ENCODE data around the gene COL25A1.

Gene COL25A1

DNA sequence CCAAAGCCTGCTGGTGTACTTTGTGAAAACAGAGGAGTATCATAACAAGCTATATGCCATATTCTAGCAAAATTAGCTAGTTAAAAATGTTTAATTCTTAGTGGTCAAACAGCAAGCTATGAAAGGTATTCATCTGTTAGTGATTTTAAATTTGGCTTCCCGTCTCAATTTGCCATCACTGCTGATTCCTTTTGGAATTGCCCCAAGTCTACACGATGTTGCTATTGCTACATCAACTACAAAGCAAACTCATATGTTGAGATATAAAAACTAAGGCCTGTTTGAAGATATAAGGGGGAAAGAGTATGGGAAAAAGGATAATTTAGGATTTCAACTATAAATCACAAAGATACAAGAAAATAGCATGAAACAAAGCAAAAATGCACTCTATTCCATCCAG, 146.1 kb downstream of the COL25A1 start:
- TF ChIP-seq, protein P1, sequence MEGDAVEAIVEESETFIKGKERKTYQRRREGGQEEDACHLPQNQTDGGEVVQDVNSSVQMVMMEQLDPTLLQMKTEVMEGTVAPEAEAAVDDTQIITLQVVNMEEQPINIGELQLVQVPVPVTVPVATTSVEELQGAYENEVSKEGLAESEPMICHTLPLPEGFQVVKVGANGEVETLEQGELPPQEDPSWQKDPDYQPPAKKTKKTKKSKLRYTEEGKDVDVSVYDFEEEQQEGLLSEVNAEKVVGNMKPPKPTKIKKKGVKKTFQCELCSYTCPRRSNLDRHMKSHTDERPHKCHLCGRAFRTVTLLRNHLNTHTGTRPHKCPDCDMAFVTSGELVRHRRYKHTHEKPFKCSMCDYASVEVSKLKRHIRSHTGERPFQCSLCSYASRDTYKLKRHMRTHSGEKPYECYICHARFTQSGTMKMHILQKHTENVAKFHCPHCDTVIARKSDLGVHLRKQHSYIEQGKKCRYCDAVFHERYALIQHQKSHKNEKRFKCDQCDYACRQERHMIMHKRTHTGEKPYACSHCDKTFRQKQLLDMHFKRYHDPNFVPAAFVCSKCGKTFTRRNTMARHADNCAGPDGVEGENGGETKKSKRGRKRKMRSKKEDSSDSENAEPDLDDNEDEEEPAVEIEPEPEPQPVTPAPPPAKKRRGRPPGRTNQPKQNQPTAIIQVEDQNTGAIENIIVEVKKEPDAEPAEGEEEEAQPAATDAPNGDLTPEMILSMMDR (IDR thresholded peaks at IDR 0.05; ENCODE audit: extremely low read depth, insufficient read depth, missing control alignments) = no peak
- in situ Hi-C loops (cut with MboI; ENCODE audit: low pct_unique_long_range_greater_than_20kb, low sequenced_read_pairs, unreplicated experiment) = no loop called here

DNA sequence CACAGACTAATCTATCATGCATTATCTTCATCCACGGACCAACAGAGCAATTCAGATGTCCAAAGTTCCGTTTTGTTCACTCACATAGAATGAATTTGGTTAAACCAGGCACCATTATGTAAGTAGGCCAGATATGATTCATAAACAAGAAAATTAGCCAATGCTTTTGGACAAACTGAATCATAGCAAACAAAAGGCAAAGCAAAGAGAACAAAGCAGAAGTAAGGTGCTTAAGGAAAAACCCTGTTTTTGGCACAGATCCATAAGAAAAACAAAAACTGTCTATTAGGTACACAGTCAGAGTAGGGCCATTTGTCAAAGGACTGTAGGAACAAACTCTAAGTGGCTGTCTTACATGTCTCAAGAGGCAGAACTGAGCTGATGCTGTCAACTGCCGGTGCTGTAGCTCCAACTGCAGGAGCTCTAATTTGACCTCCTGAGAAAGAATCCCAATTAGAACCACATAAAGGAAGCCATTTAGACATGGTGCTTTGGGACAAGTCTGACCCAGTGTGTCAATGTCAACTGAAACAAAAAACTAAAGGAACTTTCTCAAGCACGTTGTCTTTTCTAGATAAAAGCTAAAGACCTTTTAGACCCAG, 146.7 kb downstream of the COL25A1 start:
- TF ChIP-seq, protein P1 (IDR thresholded peaks at IDR 0.05; ENCODE audit: extremely low read depth, insufficient read depth, missing control alignments) = no peak
- in situ Hi-C loops (cut with MboI; ENCODE audit: low pct_unique_long_range_greater_than_20kb, low sequenced_read_pairs, unreplicated experiment) = no loop called here
- no peak for DNase-seq (ENCODE audit: low spot score)

More for the DNA sequence above, 146.1 kb downstream of the COL25A1 start:
- DNase-seq (ENCODE audit: low spot score) = no peak

DNA sequence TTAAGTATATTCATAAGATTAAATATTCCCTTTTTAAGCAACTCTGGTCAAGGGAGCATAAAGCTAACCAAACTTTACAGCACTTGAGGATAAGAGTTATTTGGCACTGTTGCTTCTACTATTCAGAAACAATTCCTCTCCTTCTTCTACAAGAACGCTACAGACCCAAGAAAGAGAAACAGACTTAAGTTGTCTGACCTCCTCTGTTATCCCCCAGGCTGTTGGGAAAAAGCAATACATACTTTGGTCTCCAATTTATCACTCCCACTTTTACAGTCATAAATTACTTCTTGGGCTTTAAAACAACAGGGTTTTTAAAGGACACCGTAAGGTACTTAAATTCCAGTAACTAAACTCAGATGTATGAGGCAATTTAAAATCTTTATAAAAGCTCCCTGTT, 147.4 kb downstream of the COL25A1 start:
- in situ Hi-C loops (cut with MboI; ENCODE audit: low pct_unique_long_range_greater_than_20kb, low sequenced_read_pairs, unreplicated experiment) = no loop called here
- no peak for DNase-seq (ENCODE audit: low spot score)
- TF ChIP-seq, protein P1 (IDR thresholded peaks at IDR 0.05; ENCODE audit: extremely low read depth, insufficient read depth, missing control alignments) = no peak

DNA sequence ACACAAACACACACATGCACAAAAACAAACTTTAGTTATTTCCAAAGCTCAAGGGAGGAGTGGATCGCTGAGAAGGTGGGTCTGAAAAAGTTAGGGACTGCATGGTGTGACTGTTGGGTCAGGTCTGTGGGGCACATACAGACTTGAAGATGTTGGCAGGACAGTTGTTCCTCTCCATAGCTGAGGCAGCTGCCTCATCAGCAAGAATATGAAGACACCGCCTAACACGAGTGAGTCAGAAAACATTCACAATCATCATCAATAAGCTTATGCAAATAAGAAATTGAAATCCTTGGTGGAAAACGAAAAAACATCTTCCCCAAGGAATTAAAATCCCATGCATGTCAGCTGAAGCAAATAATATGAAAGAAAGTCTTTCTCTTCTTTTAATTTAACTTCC, 148.0 kb downstream of the COL25A1 start:
- in situ Hi-C loops (cut with MboI; ENCODE audit: low pct_unique_long_range_greater_than_20kb, low sequenced_read_pairs, unreplicated experiment) = no loop called here
- no peak for DNase-seq (ENCODE audit: low spot score)
- TF ChIP-seq, protein P1 (IDR thresholded peaks at IDR 0.05; ENCODE audit: extremely low read depth, insufficient read depth, missing control alignments) = no peak

DNA sequence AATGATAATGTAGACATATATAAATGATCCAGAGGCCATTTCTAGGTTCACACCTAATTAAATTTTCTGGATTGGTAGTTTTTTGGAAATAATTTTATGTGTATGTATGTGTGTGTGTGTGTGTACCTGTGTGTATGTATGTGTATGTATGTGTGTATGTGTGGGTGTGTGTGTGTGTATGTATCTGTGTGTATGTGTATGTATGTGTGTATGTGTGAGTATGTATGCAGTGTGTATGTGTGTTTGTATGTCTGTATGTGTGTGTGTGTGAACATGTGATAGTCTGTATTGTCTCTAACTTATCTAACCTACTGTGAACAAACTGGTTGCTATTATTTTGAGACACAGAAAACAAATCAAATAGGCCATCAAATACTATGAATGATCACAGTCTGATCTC, 152.6 kb downstream of the COL25A1 start:
- TF ChIP-seq, protein P1 (IDR thresholded peaks at IDR 0.05; ENCODE audit: extremely low read depth, insufficient read depth, missing control alignments) = no peak
- no peak for DNase-seq (ENCODE audit: low spot score)
- in situ Hi-C loops (cut with MboI; ENCODE audit: low pct_unique_long_range_greater_than_20kb, low sequenced_read_pairs, unreplicated experiment) = no loop called here

DNA sequence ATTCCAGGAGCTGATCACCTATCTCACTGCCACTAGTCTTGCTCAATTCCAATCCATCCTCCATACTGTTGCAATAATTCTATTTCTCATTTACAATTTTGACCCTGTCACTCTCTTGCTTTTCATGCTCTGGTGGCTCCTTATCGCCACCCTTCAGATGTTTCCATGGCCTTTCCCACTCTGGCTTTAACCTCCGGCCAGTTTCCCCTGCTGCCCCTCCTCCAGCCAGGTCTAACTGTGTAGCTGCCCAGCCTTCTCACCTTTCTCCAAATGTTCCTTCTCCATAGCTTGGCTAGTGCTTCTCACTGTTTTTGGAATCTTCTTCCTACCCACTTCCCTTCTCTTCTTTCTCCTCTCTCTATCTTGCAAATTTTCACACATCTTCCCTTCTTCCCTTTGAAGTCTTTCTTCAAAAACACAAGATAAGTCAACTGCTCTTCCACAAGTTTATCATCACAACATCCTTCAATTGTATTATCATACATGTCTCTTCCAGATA, 153.8 kb downstream of the COL25A1 start:
- in situ Hi-C loops (cut with MboI; ENCODE audit: low pct_unique_long_range_greater_than_20kb, low sequenced_read_pairs, unreplicated experiment) = no loop called here
- no peak for DNase-seq (ENCODE audit: low spot score)
- TF ChIP-seq, protein P1 (IDR thresholded peaks at IDR 0.05; ENCODE audit: extremely low read depth, insufficient read depth, missing control alignments) = no peak

Measured in GM13977 (cell line).